Amygdala (tissue), 56 donors: ENCODE data around the gene NAB2.

Source experiments
- DNase-seq, 56 donors: peaks; one replicate each; lab custom pipeline; 2025; lab: John Stamatoyannopoulos, UW

The NAB2 gene

DNA sequence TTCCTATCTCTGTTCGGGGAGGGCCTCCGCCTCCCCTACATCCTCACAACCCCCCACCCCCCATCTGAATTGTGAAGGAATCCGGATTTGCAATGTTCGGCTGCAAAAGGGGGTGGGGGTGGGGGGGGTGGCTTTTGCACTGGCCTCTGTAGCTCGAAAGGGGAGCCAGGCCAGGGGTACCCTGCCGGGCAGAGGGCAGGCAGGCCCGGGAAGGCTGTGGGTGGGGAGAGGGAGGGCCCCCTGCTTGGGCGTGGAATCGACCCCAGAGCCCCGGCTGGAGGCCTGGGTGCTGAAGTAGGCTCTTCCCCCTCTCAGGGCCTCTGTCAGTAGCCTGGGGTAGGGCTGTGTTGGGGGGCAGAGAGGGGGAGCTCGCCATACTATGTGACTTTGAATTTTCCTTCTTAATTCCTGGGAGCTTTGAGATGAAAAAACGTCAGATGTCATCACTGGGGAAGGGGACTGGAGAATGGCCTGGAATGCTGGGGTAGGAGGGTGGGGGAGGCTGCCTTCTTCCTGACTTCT, 40.5 kb downstream of the NAB2 start:
- DNase-seq = peak in 1 of 56 donors; percentile 49

DNA sequence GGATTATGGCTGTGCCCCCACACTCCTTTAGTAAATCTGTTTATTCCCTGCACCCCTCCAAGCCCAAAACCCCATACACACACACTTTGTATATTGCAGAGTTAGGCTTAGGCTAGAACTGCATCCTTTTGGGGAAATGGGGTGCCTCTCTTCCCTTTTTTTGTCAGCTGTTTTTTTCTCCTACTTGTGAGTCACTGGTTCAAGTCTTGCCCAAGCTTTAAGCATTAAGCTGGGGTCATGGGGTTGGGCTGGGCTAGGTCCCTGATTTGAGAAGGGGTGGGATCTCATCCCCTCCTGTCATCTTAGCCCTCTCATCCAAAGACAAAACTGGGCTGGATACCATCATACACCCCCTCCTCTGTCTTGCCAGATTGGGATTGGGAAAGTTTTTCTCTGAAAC, 41.0 kb downstream of the NAB2 start:
- no peak for DNase-seq

- DNase-seq = no peak
Observed at GRCh38 chr12:57130941-57131340, 42.0 kb downstream of the NAB2 start.

GRCh38 chr12:57131896-57132744, 43.2 kb downstream of the NAB2 start:
- DNase-seq = no peak

DNA sequence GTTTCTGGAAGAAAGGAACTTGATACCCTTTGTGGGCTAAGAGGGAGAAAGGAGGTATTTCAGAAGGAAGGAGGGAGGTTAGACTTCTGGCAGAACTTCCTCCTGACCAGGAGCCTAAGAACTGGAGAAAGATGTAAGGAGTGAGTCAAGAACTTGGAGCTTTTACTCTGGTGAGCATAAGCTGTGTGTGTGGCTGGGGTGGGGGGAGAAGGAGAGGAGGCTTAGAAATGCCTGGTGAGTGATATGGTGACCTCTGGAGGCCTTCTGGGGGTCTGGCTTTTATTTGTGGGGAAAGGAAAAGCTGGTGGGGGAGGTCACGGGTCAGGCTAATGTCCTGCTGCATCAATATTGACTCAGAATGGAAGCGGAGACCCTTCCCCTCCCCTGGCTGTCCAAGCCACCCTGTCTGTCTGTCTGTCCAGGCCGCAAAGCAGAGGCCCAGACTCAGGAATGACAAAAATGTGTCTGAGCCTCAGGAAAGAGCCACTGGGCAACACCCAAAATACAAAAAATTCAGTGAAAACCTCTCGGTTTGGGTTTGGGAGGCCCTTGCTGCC, 44.2 kb downstream of the NAB2 start:
- no peak for DNase-seq

GRCh38 chr12:57133916-57134315, 45.0 kb downstream of the NAB2 start:
- peak in 33 of 56 donors; percentile 17 to 67 (median 43) for DNase-seq

DNA sequence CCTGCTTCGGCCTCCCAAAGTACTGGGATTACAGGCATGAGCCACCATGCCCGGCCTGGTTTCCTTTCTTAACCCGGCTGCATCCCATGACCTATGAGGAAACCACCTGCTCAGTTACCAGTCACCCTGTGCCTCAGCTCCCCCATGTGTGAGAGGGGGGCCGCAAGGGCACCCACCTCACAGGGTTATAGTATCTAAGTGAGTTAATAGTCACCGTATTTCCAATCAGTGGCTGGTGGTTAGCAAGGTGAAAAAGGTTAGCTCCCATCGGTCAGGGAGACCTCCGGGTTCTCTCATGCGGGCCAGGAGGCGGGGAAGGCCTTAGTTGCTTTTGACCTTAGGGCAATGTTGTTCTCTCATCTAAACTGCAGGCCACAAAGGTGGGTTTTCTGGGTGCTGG, 46.0 kb downstream of the NAB2 start:
- no peak for DNase-seq

DNA sequence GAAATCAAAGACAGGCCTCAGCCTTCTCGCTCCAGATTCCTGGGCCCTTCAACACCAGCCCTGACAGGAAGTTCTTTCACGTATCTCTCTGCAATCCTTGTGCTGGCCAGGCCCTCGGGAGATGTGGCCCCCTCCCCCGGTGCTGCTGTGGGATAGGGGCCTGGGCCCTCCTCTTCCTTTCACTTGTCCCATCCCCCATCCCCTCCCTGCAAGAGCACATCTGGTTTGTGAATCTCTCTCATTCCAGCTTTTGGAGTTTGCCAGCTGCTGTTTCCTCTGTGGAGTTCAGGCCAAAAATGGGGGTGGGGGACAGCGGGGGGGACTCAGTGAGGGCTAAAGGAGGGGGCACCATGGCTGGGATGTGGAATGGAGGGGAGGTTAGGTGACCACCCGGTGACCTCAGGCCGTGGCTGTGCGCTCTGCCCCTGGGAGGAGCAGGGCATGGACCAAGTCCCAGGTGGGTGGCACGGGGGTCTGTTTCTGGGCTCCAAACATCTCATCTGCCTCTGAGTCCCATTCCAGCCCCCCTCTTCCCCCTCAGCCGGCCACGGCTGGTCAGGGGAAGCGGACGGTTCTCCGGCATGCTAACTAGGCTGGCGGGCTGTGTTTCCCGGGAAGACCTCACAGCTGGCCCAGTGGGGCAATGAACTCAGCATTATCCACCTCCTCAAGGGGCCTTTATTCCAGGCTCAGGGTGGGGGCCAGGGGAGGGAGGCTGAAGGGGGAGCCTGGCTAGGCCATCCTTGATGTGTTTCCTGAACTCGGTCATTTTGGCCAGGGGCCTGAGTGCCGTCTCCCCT, 46.8 kb downstream of the NAB2 start:
- DNase-seq = peak in 53 of 56 donors; percentile 17 to 92 (median 74)

GRCh38 chr12:57138526-57139272, 49.8 kb downstream of the NAB2 start:
- peak in 4 of 56 donors; percentile 12 to 41 (median 26) for DNase-seq

GRCh38 chr12:57139796-57140649, 51.1 kb downstream of the NAB2 start:
- no peak for DNase-seq

GRCh38 chr12:57141249-57141648, 52.3 kb downstream of the NAB2 start:
- DNase-seq = no peak

- no peak for DNase-seq
Observed at GRCh38 chr12:57142121-57142520, 53.2 kb downstream of the NAB2 start.

DNA sequence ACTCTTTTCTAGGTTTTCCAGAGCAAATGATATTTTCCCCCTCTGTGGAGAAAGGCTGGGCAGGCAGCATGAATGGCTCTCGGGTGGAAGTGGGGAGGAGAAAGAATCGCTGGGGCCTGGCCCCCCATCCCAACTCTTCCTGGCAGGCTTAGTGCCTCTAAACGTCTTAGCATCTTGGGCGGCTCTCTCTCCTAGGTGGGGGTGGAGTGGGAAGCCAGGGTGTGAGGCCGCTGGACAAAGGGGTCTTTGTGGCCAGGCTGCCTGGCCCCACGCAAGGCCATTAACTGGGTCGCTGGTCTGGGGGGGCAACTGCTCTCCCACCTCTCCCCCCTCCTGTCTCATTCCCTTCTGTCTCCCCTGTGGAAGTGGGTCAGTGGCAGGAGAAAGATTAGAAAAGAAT, 53.8 kb downstream of the NAB2 start:
- DNase-seq = peak in 29 of 56 donors; percentile 21 to 66 (median 46)

GRCh38 chr12:57143454-57143853, 54.5 kb downstream of the NAB2 start:
- no peak for DNase-seq
